ENCODE results near the gene MYOM1. TPM values are rescaled to one million over a fixed set of nuclear protein-coding genes. Genes with fewer than 3 reads are reported as not detected.

The MYOM1 gene
- total RNA-seq, 1 donor from 2014 or later: 0.57 TPM

DNA sequence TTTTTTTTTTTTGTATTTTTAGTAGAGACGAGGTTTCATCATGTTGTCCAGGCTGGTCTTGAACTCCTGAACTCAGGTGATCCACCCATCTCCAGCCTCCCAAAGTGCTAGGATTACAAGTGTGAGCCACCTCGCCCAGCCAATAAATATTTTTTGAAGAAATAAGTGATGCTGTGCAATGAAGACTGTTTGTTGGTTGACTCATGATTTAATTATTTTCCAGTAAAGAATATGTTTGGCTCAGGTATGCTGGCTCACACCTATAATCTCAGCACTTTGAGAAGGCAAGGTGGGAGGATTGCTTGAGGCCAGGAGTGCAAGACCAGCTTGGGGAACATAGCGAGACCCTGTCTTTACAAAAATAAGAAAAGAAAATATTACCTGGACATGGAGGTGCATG lies 165.0 kb downstream of the MYOM1 start:
- Mint-ChIP-seq H3K27me3 (ENCODE audit: low read depth, unreplicated experiment) (no peaks in the 10 kb centered on the region), H3K9me3 (ENCODE audit: unreplicated experiment) (peaks cover 12% of the 10 kb centered on the region), H3K4me3 (ENCODE audit: unreplicated experiment) (no peak overlapping the region), H3K27ac (ENCODE audit: unreplicated experiment) (no peak overlapping the region), H3K4me1 (ENCODE audit: low read depth, unreplicated experiment) (peaks cover 8% of the 10 kb centered on the region), H3K36me3 (ENCODE audit: low read depth, unreplicated experiment) (no peaks in the 10 kb centered on the region)
- no peak for DNase-seq (ENCODE audit: low read depth)
- Histone ChIP-seq H3K79me2 (ENCODE audit: insufficient read depth, low read length) (no peaks in the 10 kb centered on the region), H3K27ac (ENCODE audit: low read depth, low read length) (no peak overlapping the region), H3K27me3 (ENCODE audit: insufficient read depth, low read length) (peaks cover 3% of the 10 kb centered on the region), H3K9me3 (ENCODE audit: insufficient read depth, low read depth, low read length) (no peaks in the 10 kb centered on the region), H3K4me1 (ENCODE audit: insufficient read depth, low read length) (no peaks in the 10 kb centered on the region), H4K20me1 (ENCODE audit: insufficient read depth, low read length) (no peaks in the 10 kb centered on the region), H3K4me2 (ENCODE audit: low read length) (no peak overlapping the region), H2AFZ (ENCODE audit: low read depth, low read length) (no peak overlapping the region), H3K36me3 (ENCODE audit: insufficient read depth, low read length) (no peaks in the 10 kb centered on the region), H3K4me3 (ENCODE audit: insufficient read depth, low read depth, low read length) (no peak overlapping the region), H3K9ac (ENCODE audit: low read length) (no peak overlapping the region)
- no peak for TF ChIP-seq EZH2 (IDR thresholded peaks at IDR 0.05; ENCODE audit: insufficient read depth, low read length)
- TF ChIP-seq, protein P1, sequence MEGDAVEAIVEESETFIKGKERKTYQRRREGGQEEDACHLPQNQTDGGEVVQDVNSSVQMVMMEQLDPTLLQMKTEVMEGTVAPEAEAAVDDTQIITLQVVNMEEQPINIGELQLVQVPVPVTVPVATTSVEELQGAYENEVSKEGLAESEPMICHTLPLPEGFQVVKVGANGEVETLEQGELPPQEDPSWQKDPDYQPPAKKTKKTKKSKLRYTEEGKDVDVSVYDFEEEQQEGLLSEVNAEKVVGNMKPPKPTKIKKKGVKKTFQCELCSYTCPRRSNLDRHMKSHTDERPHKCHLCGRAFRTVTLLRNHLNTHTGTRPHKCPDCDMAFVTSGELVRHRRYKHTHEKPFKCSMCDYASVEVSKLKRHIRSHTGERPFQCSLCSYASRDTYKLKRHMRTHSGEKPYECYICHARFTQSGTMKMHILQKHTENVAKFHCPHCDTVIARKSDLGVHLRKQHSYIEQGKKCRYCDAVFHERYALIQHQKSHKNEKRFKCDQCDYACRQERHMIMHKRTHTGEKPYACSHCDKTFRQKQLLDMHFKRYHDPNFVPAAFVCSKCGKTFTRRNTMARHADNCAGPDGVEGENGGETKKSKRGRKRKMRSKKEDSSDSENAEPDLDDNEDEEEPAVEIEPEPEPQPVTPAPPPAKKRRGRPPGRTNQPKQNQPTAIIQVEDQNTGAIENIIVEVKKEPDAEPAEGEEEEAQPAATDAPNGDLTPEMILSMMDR (IDR thresholded peaks at IDR 0.05; ENCODE audit: insufficient read depth, low read depth, low read length): no peak
- FAIRE-seq: no peak

DNA sequence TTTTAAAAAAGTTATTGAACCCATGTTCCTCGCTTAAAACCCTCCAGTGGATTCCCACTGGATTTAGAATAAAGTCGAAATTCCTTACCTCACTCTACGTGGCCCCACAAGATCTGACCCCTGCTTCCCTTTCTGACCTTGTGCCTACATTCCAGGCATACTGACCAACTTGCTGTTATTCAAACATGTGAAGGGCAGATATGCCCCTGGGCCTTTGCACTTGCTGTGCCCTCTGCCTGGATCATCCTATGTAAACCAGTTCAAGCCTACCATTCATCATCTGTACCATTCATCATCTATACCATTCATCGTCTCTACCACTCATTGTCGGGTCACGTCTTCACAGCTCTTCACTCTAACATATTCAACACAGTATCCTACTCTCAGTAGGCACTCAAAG lies 165.6 kb downstream of the MYOM1 start:
- Histone ChIP-seq H3K27me3 (ENCODE audit: insufficient read depth, low read length) (peaks cover 3% of the 10 kb centered on the region), H4K20me1 (ENCODE audit: insufficient read depth, low read length) (no peaks in the 10 kb centered on the region), H3K9ac (ENCODE audit: low read length) (no peak overlapping the region), H3K27ac (ENCODE audit: low read depth, low read length) (no peak overlapping the region), H3K4me1 (ENCODE audit: insufficient read depth, low read length) (no peaks in the 10 kb centered on the region), H2AFZ (ENCODE audit: low read depth, low read length) (no peak overlapping the region), H3K4me3 (ENCODE audit: insufficient read depth, low read depth, low read length) (no peak overlapping the region), H3K4me2 (ENCODE audit: low read length) (no peak overlapping the region), H3K9me3 (ENCODE audit: insufficient read depth, low read depth, low read length) (no peaks in the 10 kb centered on the region), H3K79me2 (ENCODE audit: insufficient read depth, low read length) (no peaks in the 10 kb centered on the region), H3K36me3 (ENCODE audit: insufficient read depth, low read length) (no peaks in the 10 kb centered on the region)
- Mint-ChIP-seq H3K36me3 (ENCODE audit: low read depth, unreplicated experiment) (no peaks in the 10 kb centered on the region), H3K27ac (ENCODE audit: unreplicated experiment) (no peak overlapping the region), H3K4me1 (ENCODE audit: low read depth, unreplicated experiment) (peaks cover 8% of the 10 kb centered on the region), H3K9me3 (ENCODE audit: unreplicated experiment) (peaks cover 12% of the 10 kb centered on the region), H3K4me3 (ENCODE audit: unreplicated experiment) (peak overlapping the region; percentile 66), H3K27me3 (ENCODE audit: low read depth, unreplicated experiment) (no peaks in the 10 kb centered on the region)
- FAIRE-seq: no peak
- no peak for TF ChIP-seq EZH2 (IDR thresholded peaks at IDR 0.05; ENCODE audit: insufficient read depth, low read length)
- TF ChIP-seq, protein P1 (IDR thresholded peaks at IDR 0.05; ENCODE audit: insufficient read depth, low read depth, low read length): no peak
- DNase-seq (ENCODE audit: low read depth): no peak

DNA sequence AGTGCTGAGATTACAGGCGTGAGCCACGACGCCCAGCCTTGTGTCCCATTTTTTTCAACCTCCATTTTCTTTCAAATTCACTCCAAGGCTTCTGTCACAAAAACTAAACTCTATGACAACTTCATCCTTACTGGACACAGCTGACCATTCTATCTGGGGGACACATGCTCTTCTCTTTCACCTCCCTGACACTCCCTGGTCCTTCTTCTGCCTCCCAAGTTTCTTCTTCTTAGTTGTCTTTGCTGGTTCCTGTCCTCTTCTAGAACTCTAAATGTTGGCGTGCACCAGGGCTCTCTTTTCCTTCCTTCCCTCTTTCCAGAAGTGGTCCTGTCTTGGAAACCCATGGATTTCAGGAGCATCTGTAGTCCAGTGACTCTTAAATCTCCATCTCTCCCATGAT lies 166.7 kb downstream of the MYOM1 start:
- no peaks in the 10 kb centered on the region for H3K27me3 Mint-ChIP-seq (ENCODE audit: low read depth, unreplicated experiment)
- Histone ChIP-seq H3K4me3 (ENCODE audit: insufficient read depth, low read depth, low read length) (no peak overlapping the region), H3K9me3 (ENCODE audit: insufficient read depth, low read depth, low read length) (no peaks in the 10 kb centered on the region), H2AFZ (ENCODE audit: low read depth, low read length) (no peak overlapping the region), H3K27me3 (ENCODE audit: insufficient read depth, low read length) (peaks cover 3% of the 10 kb centered on the region), H3K9ac (ENCODE audit: low read length) (no peak overlapping the region), H3K79me2 (ENCODE audit: insufficient read depth, low read length) (no peaks in the 10 kb centered on the region), H4K20me1 (ENCODE audit: insufficient read depth, low read length) (no peaks in the 10 kb centered on the region), H3K27ac (ENCODE audit: low read depth, low read length) (no peak overlapping the region), H3K36me3 (ENCODE audit: insufficient read depth, low read length) (no peaks in the 10 kb centered on the region), H3K4me2 (ENCODE audit: low read length) (no peak overlapping the region), H3K4me1 (ENCODE audit: insufficient read depth, low read length) (no peaks in the 10 kb centered on the region)
- H3K9me3 Mint-ChIP-seq (ENCODE audit: unreplicated experiment): peaks cover 12% of the 10 kb centered on the region
- no peak overlapping the region for H3K27ac Mint-ChIP-seq (ENCODE audit: unreplicated experiment)
- H3K36me3 Mint-ChIP-seq (ENCODE audit: low read depth, unreplicated experiment): no peaks in the 10 kb centered on the region
- TF ChIP-seq EZH2 (IDR thresholded peaks at IDR 0.05; ENCODE audit: insufficient read depth, low read length): no peak
- TF ChIP-seq, protein P1 (IDR thresholded peaks at IDR 0.05; ENCODE audit: insufficient read depth, low read depth, low read length): no peak
- H3K4me3 Mint-ChIP-seq (ENCODE audit: unreplicated experiment): no peak overlapping the region
- H3K4me1 Mint-ChIP-seq (ENCODE audit: low read depth, unreplicated experiment): peaks cover 8% of the 10 kb centered on the region
- DNase-seq (ENCODE audit: low read depth) (no peak), FAIRE-seq (no peak)

All from astrocyte (in vitro differentiated cells and primary cell).